ENCODE results near the gene ZNF644. TPM values are rescaled to one million over a fixed set of nuclear protein-coding genes. Genes with fewer than 3 reads are reported as not detected.
"Not testable (repeated sequence)": the region's sequence is repeated elsewhere in the genome, so short reads cannot be mapped to it uniquely, and the experiment has no call there.

ZNF644 gene
- total RNA-seq, 4 donors from 2014 or later: 38.2 to 79.3 (median 41.0) TPM

- Histone ChIP-seq H3K27me3 (no peaks in the 10 kb centered on the region), H3K4me1 (peaks cover 21% of the 10 kb centered on the region), H3K36me3 (peaks cover 11% of the 10 kb centered on the region), H3K4me3 (no peak overlapping the region), H3K9me3 (no peaks in the 10 kb centered on the region), H3K27ac (no peak overlapping the region)
- WGBS: 81% methylated on average over 1 of the region's 1 CpG
- TF ChIP-seq EP300 (IDR thresholded peaks at IDR 0.05) (no peak), POLR2A (IDR thresholded peaks at IDR 0.05) (no peak), POLR2AphosphoS5 (IDR thresholded peaks at IDR 0.05) (no peak), CTCF (IDR thresholded peaks at IDR 0.05) (no peak)
- DNase-seq (ENCODE audit: low spot score in 2 of 2): no peak
These were observed 101.9 kb downstream of the ZNF644 start for GRCh38 chr1:90919900-90920299.

- Histone ChIP-seq H3K4me3 (no peak overlapping the region), H3K27ac (no peak overlapping the region), H3K36me3 (peaks cover 16% of the 10 kb centered on the region), H3K4me1 (peaks cover 19% of the 10 kb centered on the region), H3K27me3 (no peaks in the 10 kb centered on the region), H3K9me3 (no peaks in the 10 kb centered on the region)
- no peak for DNase-seq (ENCODE audit: low spot score in 2 of 2)
- WGBS: 77% methylated on average over 1 of the region's 1 CpG
- no peak for TF ChIP-seq CTCF (IDR thresholded peaks at IDR 0.05)
- no peak for TF ChIP-seq EP300 (IDR thresholded peaks at IDR 0.05)
- TF ChIP-seq POLR2A (IDR thresholded peaks at IDR 0.05): no peak
- no peak for TF ChIP-seq POLR2AphosphoS5 (IDR thresholded peaks at IDR 0.05)
These were observed 102.6 kb downstream of the ZNF644 start for GRCh38 chr1:90919190-90919719.

GRCh38 chr1:90911353-90911752 lies 110.5 kb downstream of the ZNF644 start:
- Histone ChIP-seq H3K9me3 (no peaks in the 10 kb centered on the region), H3K27me3 (no peaks in the 10 kb centered on the region), H3K4me1 (no peaks in the 10 kb centered on the region), H3K27ac (no peak overlapping the region), H3K4me3 (no peak overlapping the region), H3K36me3 (peaks cover 10% of the 10 kb centered on the region)
- TF ChIP-seq POLR2AphosphoS5 (IDR thresholded peaks at IDR 0.05) (no peak), POLR2A (IDR thresholded peaks at IDR 0.05) (no peak), EP300 (IDR thresholded peaks at IDR 0.05) (no peak), CTCF (IDR thresholded peaks at IDR 0.05) (no peak)
- no peak for DNase-seq (ENCODE audit: low spot score in 2 of 2)
- WGBS: 87% methylated on average over 1 of the region's 1 CpG

- H3K27me3 ChIP-seq: no peaks in the 10 kb centered on the region
- H3K27ac ChIP-seq: no peak overlapping the region
- H3K36me3 ChIP-seq: peaks cover 6% of the 10 kb centered on the region
- TF ChIP-seq POLR2AphosphoS5 (IDR thresholded peaks at IDR 0.05) (no peak), EP300 (IDR thresholded peaks at IDR 0.05) (no peak), POLR2A (IDR thresholded peaks at IDR 0.05) (no peak), CTCF (IDR thresholded peaks at IDR 0.05) (no peak)
- H3K4me3 ChIP-seq: no peak overlapping the region
- no peaks in the 10 kb centered on the region for H3K9me3 ChIP-seq
- no peaks in the 10 kb centered on the region for H3K4me1 ChIP-seq
- DNase-seq (ENCODE audit: low spot score in 2 of 2): no peak
These were observed 119.2 kb downstream of the ZNF644 start for GRCh38 chr1:90902672-90903071.

GRCh38 chr1:90899263-90899662 lies 122.6 kb downstream of the ZNF644 start:
- Histone ChIP-seq H3K27me3 (no peaks in the 10 kb centered on the region), H3K4me1 (no peaks in the 10 kb centered on the region), H3K9me3 (no peaks in the 10 kb centered on the region), H3K36me3 (peaks cover 6% of the 10 kb centered on the region), H3K4me3 (no peak overlapping the region), H3K27ac (no peak overlapping the region)
- DNase-seq (ENCODE audit: low spot score in 2 of 2): no peak
- TF ChIP-seq CTCF (IDR thresholded peaks at IDR 0.05) (no peak), POLR2AphosphoS5 (IDR thresholded peaks at IDR 0.05) (no peak), EP300 (IDR thresholded peaks at IDR 0.05) (no peak), POLR2A (IDR thresholded peaks at IDR 0.05) (no peak)
- 91% methylated on average over 3 of the region's 3 CpGs for WGBS

- H3K9me3 ChIP-seq; H3K27me3 ChIP-seq; H3K27ac ChIP-seq; H3K36me3 ChIP-seq; H3K4me3 ChIP-seq; H3K4me1 ChIP-seq; DNase-seq (ENCODE audit: low spot score in 2 of 2): not testable (repeated sequence)
- whole genome bisulfite sequencing: 99% methylated on average over 22 of the region's 38 CpGs
These were observed 128.2 kb downstream of the ZNF644 start for GRCh38 chr1:90893679-90894078.

GRCh38 chr1:90892884-90893283 lies 129.0 kb downstream of the ZNF644 start:
- DNase-seq (ENCODE audit: low spot score in 2 of 2); H3K4me3 ChIP-seq; H3K27ac ChIP-seq; H3K27me3 ChIP-seq; H3K36me3 ChIP-seq; H3K4me1 ChIP-seq; H3K9me3 ChIP-seq: not testable (repeated sequence)
- 100% methylated on average over 1 of the region's 1 CpG for WGBS

- not testable (repeated sequence) for H3K36me3 ChIP-seq; H3K27me3 ChIP-seq; H3K4me1 ChIP-seq; H3K4me3 ChIP-seq; DNase-seq (ENCODE audit: low spot score in 2 of 2); H3K27ac ChIP-seq; H3K9me3 ChIP-seq
- 98% methylated on average over 8 of the region's 20 CpGs for WGBS
These were observed 129.6 kb downstream of the ZNF644 start for GRCh38 chr1:90892196-90892595.

- H3K36me3 ChIP-seq; H3K27me3 ChIP-seq; H3K27ac ChIP-seq; DNase-seq (ENCODE audit: low spot score in 2 of 2); H3K4me1 ChIP-seq; H3K4me3 ChIP-seq; H3K9me3 ChIP-seq: not testable (repeated sequence)
- no CpG with 5 or more reads among the region's 28 CpGs for WGBS
These were observed 130.1 kb downstream of the ZNF644 start for GRCh38 chr1:90891756-90892155.

All from suprapubic skin (tissue), 4 donors.